GM21786 (cell line): ENCODE measurements around the gene SULT1B1.

ENCODE experiments used
- ATAC-seq: cut with Tn5 transposase; IDR thresholded peaks from one replicate; pipeline ENCODE4 v1.9.1; 2021; ENCODE audit not compliant: unreplicated experiment

Gene SULT1B1

GRCh38 chr4:69702201-69702600 lies 58.2 kb downstream of the SULT1B1 start:
- ATAC-seq = no peak

- ATAC-seq = no peak
Measured at GRCh38 chr4:69701696-69702095, 58.7 kb downstream of the SULT1B1 start.

- no peak for ATAC-seq
Measured at GRCh38 chr4:69697536-69698242, 62.7 kb downstream of the SULT1B1 start.

GRCh38 chr4:69689599-69689998 lies 70.8 kb downstream of the SULT1B1 start:
- peak; percentile 69 for ATAC-seq

- ATAC-seq = no peak
Measured at GRCh38 chr4:69684804-69685203, 75.6 kb downstream of the SULT1B1 start.
